RWPE1 (cell line): ENCODE results near the gene ADRA2A.

ENCODE experiments used
- CTCF ChIA-PET: fragments of 350-600 bp; sonication (Branson Sonifier 250); formaldehyde crosslinking; extraction: SDS; loops from one replicate; lab custom pipeline; 2021; lab: Yijun Ruan, JAX
- POLR2A ChIA-PET: fragments of 400-600 bp; formaldehyde crosslinking; extraction: SDS; loops from one replicate; lab custom pipeline; 2020; ENCODE audit warnings: antibody characterized with exemption; ENCODE audit not compliant: low non-redundant PET; lab: Yijun Ruan, JAX
- DNase-seq: peaks from one replicate; pipeline ENCODE4 v3.0.0; 2012; ENCODE audit warnings: low spot score
- H3K27ac ChIP-seq: fragments of 450-650 bp; 2 replicates; pipeline ENCODE4 v1.5.1; 2017
- CTCF ChIP-seq: fragments of 450-650 bp; conservative IDR thresholded peaks from 2 replicates; pipeline ENCODE4 v1.5.1; 2017; ENCODE audit warnings: low read depth, mild to moderate bottlenecking

Gene ADRA2A

GRCh38 chr10:111077785-111078504 is 1.1 kb downstream of the ADRA2A start:
- no peak for TF ChIP-seq CTCF
- POLR2A ChIA-PET: no interaction called here
- H3K27ac ChIP-seq: no peak overlapping the region
- CTCF ChIA-PET: interaction anchor here (0.6 to 0.7 kb wide), 3 partner anchors 21 to 64 kb away, joined by 3 to 4 read pairs (median 3); no protein-coding TSS in a partner anchor
- no peak for DNase-seq

DNA sequence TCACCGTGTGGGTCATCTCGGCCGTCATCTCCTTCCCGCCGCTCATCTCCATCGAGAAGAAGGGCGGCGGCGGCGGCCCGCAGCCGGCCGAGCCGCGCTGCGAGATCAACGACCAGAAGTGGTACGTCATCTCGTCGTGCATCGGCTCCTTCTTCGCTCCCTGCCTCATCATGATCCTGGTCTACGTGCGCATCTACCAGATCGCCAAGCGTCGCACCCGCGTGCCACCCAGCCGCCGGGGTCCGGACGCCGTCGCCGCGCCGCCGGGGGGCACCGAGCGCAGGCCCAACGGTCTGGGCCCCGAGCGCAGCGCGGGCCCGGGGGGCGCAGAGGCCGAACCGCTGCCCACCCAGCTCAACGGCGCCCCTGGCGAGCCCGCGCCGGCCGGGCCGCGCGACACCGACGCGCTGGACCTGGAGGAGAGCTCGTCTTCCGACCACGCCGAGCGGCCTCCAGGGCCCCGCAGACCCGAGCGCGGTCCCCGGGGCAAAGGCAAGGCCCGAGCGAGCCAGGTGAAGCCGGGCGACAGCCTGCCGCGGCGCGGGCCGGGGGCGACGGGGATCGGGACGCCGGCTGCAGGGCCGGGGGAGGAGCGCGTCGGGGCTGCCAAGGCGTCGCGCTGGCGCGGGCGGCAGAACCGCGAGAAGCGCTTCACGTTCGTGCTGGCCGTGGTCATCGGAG is 1.8 kb downstream of the ADRA2A start:
- no peak overlapping the region for H3K27ac ChIP-seq
- CTCF ChIA-PET: interaction anchor here (0.9 kb wide), 1 partner anchor 10 kb away, joined by 3 read pairs; no protein-coding TSS in a partner anchor
- no peak for DNase-seq
- POLR2A ChIA-PET: no interaction called here
- TF ChIP-seq CTCF: no peak

DNA sequence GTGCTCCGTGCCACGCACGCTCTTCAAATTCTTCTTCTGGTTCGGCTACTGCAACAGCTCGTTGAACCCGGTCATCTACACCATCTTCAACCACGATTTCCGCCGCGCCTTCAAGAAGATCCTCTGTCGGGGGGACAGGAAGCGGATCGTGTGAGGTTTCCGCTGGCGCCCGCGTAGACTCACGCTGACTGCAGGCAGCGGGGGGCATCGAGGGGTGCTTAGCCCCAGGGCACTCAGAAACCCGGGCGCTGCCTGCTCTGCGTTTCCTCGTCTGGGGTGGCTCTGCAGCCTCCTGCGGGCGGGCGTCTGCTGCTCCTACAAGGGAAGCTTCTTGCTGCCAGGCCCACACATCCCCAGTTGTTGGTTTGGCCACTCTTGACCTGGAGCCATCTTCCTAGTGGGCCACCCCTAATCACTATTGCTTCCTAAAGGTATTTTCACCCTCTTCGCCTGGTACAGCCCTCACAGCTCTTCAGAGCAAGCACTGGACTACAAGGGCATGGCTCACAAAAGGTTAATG is 2.5 kb downstream of the ADRA2A start:
- TF ChIP-seq CTCF: no peak
- H3K27ac ChIP-seq: no peak overlapping the region
- CTCF ChIA-PET: interaction anchor here (0.5 to 0.9 kb wide), 2 partner anchors 9 to 42 kb away, joined by 3 read pairs; no protein-coding TSS in a partner anchor
- POLR2A ChIA-PET: no interaction called here
- DNase-seq: no peak

DNA sequence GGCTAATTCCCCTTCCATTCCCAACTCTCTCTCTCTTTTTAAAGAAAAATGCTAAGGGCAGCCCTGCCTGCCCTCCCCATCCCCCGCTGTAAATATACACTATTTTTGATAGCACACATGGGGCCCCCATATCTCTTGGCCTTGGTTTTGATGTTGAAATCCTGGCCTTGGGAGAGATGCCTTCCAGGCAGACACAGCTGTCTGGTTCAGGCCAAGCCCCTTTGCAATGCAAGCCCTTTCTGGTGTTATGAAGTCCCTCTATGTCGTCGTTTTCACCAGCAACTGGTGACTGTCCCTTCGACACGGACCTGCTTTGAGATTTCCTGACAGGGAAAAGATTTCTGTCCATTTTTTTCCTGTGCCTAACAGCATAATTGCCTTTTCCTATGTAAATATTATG is 3.0 kb downstream of the ADRA2A start:
- POLR2A ChIA-PET: no interaction called here
- TF ChIP-seq CTCF: no peak
- CTCF ChIA-PET: interaction anchor here (0.5 kb wide), 1 partner anchor 43 kb away, joined by 3 read pairs; no protein-coding TSS in a partner anchor
- DNase-seq: no peak
- no peak overlapping the region for H3K27ac ChIP-seq

- ChIA-PET CTCF (no interaction called here), POLR2A (no interaction called here)
- no peak for TF ChIP-seq CTCF
- DNase-seq: no peak
- no peak overlapping the region for H3K27ac ChIP-seq
Measured at GRCh38 chr10:111080224-111080623, 3.4 kb downstream of the ADRA2A start.

- no peak for TF ChIP-seq CTCF
- ChIA-PET POLR2A (no interaction called here), CTCF (no interaction called here)
- no peak for DNase-seq
- no peak overlapping the region for H3K27ac ChIP-seq
Measured at GRCh38 chr10:111081595-111081994, 4.8 kb downstream of the ADRA2A start.
